Kidney (tissue), 14 donors: ENCODE measurements around the gene PGC. TPM values are rescaled to one million over a fixed set of nuclear protein-coding genes. Genes with fewer than 3 reads are reported as not detected.
A peak's percentile ranks its signal among the peaks of the same experiment; 100 is the strongest.

Source experiments
- DNase-seq, 5 donors: peaks; one replicate each; pipeline ENCODE4 v3.0.0-alpha.2; 2013 to 2020
- FAIRE-seq: peaks from 2 replicates; lab custom pipeline; 2012; peaks lifted over from hg19 to GRCh38; lab: Jason Lieb, UNC
- H3K27ac ChIP-seq, 2 donors: one replicate each; pipeline ENCODE4 v1.7.0; 2013; ENCODE audit warnings: low read depth in 2 of 2, low read length in 2 of 2, inconsistent platforms in 1 of 2
- H3K27me3 ChIP-seq: one replicate; pipeline ENCODE4 v1.7.1; 2013; ENCODE audit warnings: low read length, inconsistent platforms; ENCODE audit not compliant: control insufficient read depth, insufficient read depth
- H3K36me3 ChIP-seq, 3 donors: one replicate each; pipeline versions ENCODE4 v1.7.0 to v1.7.1; 2013; ENCODE audit warnings: low read length in 3 of 3, control low read depth in 1 of 3, inconsistent platforms in 1 of 3; ENCODE audit not compliant: insufficient read depth in 3 of 3, control insufficient read depth in 2 of 3
- H3K4me1 ChIP-seq, 3 donors: one replicate each; pipeline versions ENCODE4 v1.7.0 to v1.7.1; 2013; ENCODE audit warnings: low read length in 3 of 3, inconsistent platforms in 1 of 3, low read depth in 1 of 3; ENCODE audit not compliant: control insufficient read depth in 2 of 3, insufficient read depth in 2 of 3
- H3K4me3 ChIP-seq, 3 donors: one replicate each; pipeline versions ENCODE4 v1.7.0 to v1.8.1; 2013; ENCODE audit warnings: low read length in 3 of 3, control low read depth in 1 of 3, inconsistent platforms in 1 of 3
- H3K9ac ChIP-seq, 3 donors: one replicate each; pipeline versions ENCODE4 v1.7.0 to v1.7.1; 2013; ENCODE audit warnings: low read length in 3 of 3, control low read depth in 1 of 3, inconsistent platforms in 1 of 3
- H3K9me3 ChIP-seq, 3 donors: one replicate each; pipeline versions ENCODE4 v1.7.0 to v1.7.1; 2013; ENCODE audit warnings: low read length in 3 of 3, control low read depth in 1 of 3, inconsistent platforms in 1 of 3; ENCODE audit not compliant: control insufficient read depth in 2 of 3, insufficient read depth in 1 of 3
- CTCF ChIP-seq: IDR thresholded peaks from 3 replicates; pipeline ENCODE4 v1.5.1; 2012; ENCODE audit warnings: mild to moderate bottlenecking, moderate library complexity, borderline replicate concordance; ENCODE audit not compliant: insufficient read depth; ENCODE audit errors: extremely low read depth
- intact Hi-C: fragments of 100-400 bp; cut with DNase I; formaldehyde crosslinking; loops from one replicate; pipeline ENCODE4 v1.11.1; 2022
- polyA plus RNA-seq: library from polyadenylated mRNA; stranded (reverse); fragments of 350-450 nt; fragmentation: Illumina TruSeq; extraction: RNeasy Lipid Tissue Mini Kit (QIAGEN cat#74804); gene quantifications from one replicate; pipeline ENCODE4 v1.2.3, GENCODE V29; 2014; ENCODE audit warnings: low read depth, low replicate concordance; ENCODE audit not compliant: insufficient read depth
- total RNA-seq: library from RNA; stranded (reverse); fragmentation: NEBNext Ultra II Directional; extraction: Animal tissue kit (Norgen Biotek cat#: 25700); gene quantifications from one replicate; pipeline ENCODE4 v1.2.1, GENCODE V29; 2021
- donor health status: control.
- donor health status: control.
- donor health status: control.
- donor health status: control.
- donor health status: control.
- donor health status: DM: yes; HTN: yes; CAD: no.
- donor health status: Normal renal cell carcinoma (clear cell type).

Gene PGC
- total and polyA plus RNA-seq, 2 donors from 2014 or later: 0.39 TPM; not detected in 1

GRCh38 chr6:41719436-41720261 lies 27.5 kb downstream of the PGC start:
- H3K9ac ChIP-seq: peak overlapping the region in 1 of 3 donors; percentile 36
- H3K36me3 ChIP-seq: no peaks in the 10 kb centered on the region
- H3K4me3 ChIP-seq: no peak overlapping the region
- DNase-seq: peak in 1 of 5 donors; percentile 17
- TF ChIP-seq CTCF: no peak
- peaks cover 0 to 49% (median 33%) of the 10 kb centered on the region in 3 donors for H3K4me1 ChIP-seq
- no peaks in the 10 kb centered on the region for H3K27me3 ChIP-seq
- H3K9me3 ChIP-seq: no peaks in the 10 kb centered on the region
- peak overlapping the region; percentile 23 to 42 for H3K27ac ChIP-seq
- intact Hi-C loops: no loop called here
- no peak for FAIRE-seq

GRCh38 chr6:41718828-41719227 lies 28.4 kb downstream of the PGC start:
- Histone ChIP-seq H3K27me3 (no peaks in the 10 kb centered on the region), H3K4me3 (no peak overlapping the region), H3K36me3 (no peaks in the 10 kb centered on the region), H3K4me1 (peaks cover 0 to 47% (median 34%) of the 10 kb centered on the region in 3 donors), H3K9ac (peak overlapping the region in 1 of 3 donors; percentile 26), H3K9me3 (no peaks in the 10 kb centered on the region), H3K27ac (peak overlapping the region in 1 of 2 donors; percentile 41)
- DNase-seq (peak in 1 of 5 donors; percentile 43), FAIRE-seq (no peak)
- intact Hi-C loops: no loop called here
- TF ChIP-seq CTCF: no peak

GRCh38 chr6:41717392-41717736 lies 29.8 kb downstream of the PGC start:
- Histone ChIP-seq H3K36me3 (no peaks in the 10 kb centered on the region), H3K4me3 (no peak overlapping the region), H3K9ac (peak overlapping the region in 1 of 3 donors; percentile 69), H3K27me3 (no peaks in the 10 kb centered on the region), H3K9me3 (no peaks in the 10 kb centered on the region), H3K27ac (peak overlapping the region; percentile 71 to 87), H3K4me1 (peaks cover 0 to 51% (median 40%) of the 10 kb centered on the region in 3 donors)
- FAIRE-seq (no peak), DNase-seq (no peak)
- intact Hi-C loops: no loop called here
- TF ChIP-seq CTCF: no peak
